OCI-LY7 (cell line): ENCODE results near the gene BBX. TPM values are rescaled to one million over a fixed set of nuclear protein-coding genes. Genes with fewer than 3 reads are reported as not detected.

ENCODE experiments used
- BruUV-seq: library from RNA; stranded (reverse); fragments of 400-500 nt; replicated peaks from 2 replicates; lab custom pipeline; 2021; lab: Mats Ljungman, UMichigan
- CTCF ChIA-PET: fragments of 300-600 bp; sonication (Branson Sonifier 250); formaldehyde crosslinking; loops from one replicate; lab custom pipeline; 2022; ENCODE audit warnings: antibody characterized with exemption; ENCODE audit not compliant: unreplicated experiment; lab: Charles Lee
- POLR2A ChIA-PET: fragments of 300-600 bp; sonication (Branson Sonifier 250); formaldehyde crosslinking; loops from one replicate; lab custom pipeline; 2022; ENCODE audit warnings: antibody characterized with exemption; lab: Charles Lee
- DNase-seq: peaks from one replicate; pipeline ENCODE4 v3.0.0-alpha.2; 2015; ENCODE audit warnings: low spot score
- H2AFZ ChIP-seq: fragments of 200-600 bp; sonication (generic), shearing (Covaris generic); 2 replicates; pipeline ENCODE4 v1.6.1; 2014; ENCODE audit warnings: mild to moderate bottlenecking, antibody characterized with exemption, low read length, moderate library complexity
- H3K27ac ChIP-seq: fragments of 200-600 bp; sonication (generic); 2 replicates; pipeline ENCODE4 v1.5.1; 2014; ENCODE audit warnings: mixed run types, low read depth, mild to moderate bottlenecking, moderate library complexity, low read length, inconsistent platforms; ENCODE audit not compliant: poor library complexity, severe bottlenecking
- H3K36me3 ChIP-seq: fragments of 200-600 bp; sonication (generic); 2 replicates; pipeline ENCODE4 v1.6.1; 2014; ENCODE audit warnings: mild to moderate bottlenecking, antibody characterized with exemption, low read length, moderate library complexity, mixed read lengths; ENCODE audit not compliant: insufficient read depth
- H3K4me1 ChIP-seq: fragments of 200-600 bp; sonication (generic); 2 replicates; pipeline ENCODE4 v1.5.1; 2014; ENCODE audit warnings: mild to moderate bottlenecking, low read length; ENCODE audit not compliant: insufficient read depth, poor library complexity, severe bottlenecking
- H3K4me2 ChIP-seq: fragments of 200-600 bp; sonication (generic); 2 replicates; pipeline ENCODE4 v1.6.1; 2014; ENCODE audit warnings: mild to moderate bottlenecking, low read length
- H3K4me3 ChIP-seq: fragments of 200-600 bp; sonication (generic); 2 replicates; pipeline ENCODE4 v1.5.1; 2014; ENCODE audit warnings: mild to moderate bottlenecking, low read depth, low read length; ENCODE audit not compliant: poor library complexity, severe bottlenecking
- H3K79me2 ChIP-seq: fragments of 200-600 bp; sonication (generic); 2 replicates; pipeline ENCODE4 v1.6.1; 2016; ENCODE audit warnings: low read depth, mild to moderate bottlenecking, low read length, moderate library complexity, mixed read lengths; ENCODE audit not compliant: insufficient read depth
- H3K9me2 ChIP-seq: fragments of 200-600 bp; sonication (generic); 2 replicates; pipeline ENCODE4 v1.6.1; 2016; ENCODE audit warnings: mild to moderate bottlenecking, low read length, mixed read lengths; ENCODE audit not compliant: insufficient read depth
- H3K9me3 ChIP-seq: fragments of 200-600 bp; sonication (generic); 2 replicates; pipeline ENCODE4 v1.6.1; 2014; ENCODE audit warnings: mild to moderate bottlenecking, mixed run types, low read length, mixed read lengths
- H4K20me1 ChIP-seq: fragments of 200-600 bp; sonication (generic); 2 replicates; pipeline ENCODE4 v1.6.1; 2014; ENCODE audit warnings: mild to moderate bottlenecking, antibody characterized with exemption, low read length, moderate library complexity, mixed read lengths; ENCODE audit not compliant: insufficient read depth
- EZH2phosphoT487 ChIP-seq: fragments of 200-600 bp; sonication (generic); IDR thresholded peaks from 2 replicates; pipeline ENCODE4 v1.6.1; 2018; ENCODE audit warnings: low read depth, borderline replicate concordance, mild to moderate bottlenecking, mixed run types, antibody characterized with exemption, low read length, moderate library complexity, mixed read lengths
- intact Hi-C: fragments of 100-400 bp; cut with micrococcal nuclease; formaldehyde crosslinking; loops from one replicate; pipeline ENCODE4 v1.10.0; 2022; ENCODE audit not compliant: unreplicated experiment
- total RNA-seq, 2 experiments: library from RNA; depleted of rRNA in 1 of 2; stranded (reverse); fragments of >200 nt in 1 of 2; shearing (Covaris generic) in 1 of 2; gene quantifications; 2 replicates each; pipeline ENCODE4 v1.2.3, GENCODE V29; 2014 to 2022
- TF ChIP-seq, protein P1 (sequence below): fragments of 200-600 bp; sonication (generic); conservative IDR thresholded peaks from 2 replicates; pipeline ENCODE4 v1.5.1; 2014; ENCODE audit warnings: mild to moderate bottlenecking, antibody characterized with exemption, low read length, moderate library complexity, mixed read lengths

The BBX gene
- total RNA-seq, 2 experiments from 2014 or later: 27.0 to 49.8 TPM

GRCh38 chr3:107740992-107741896 is 218.5 kb downstream of the BBX start:
- intact Hi-C loops: loop anchor here (5.0 to 10.0 kb wide), 3 partner anchors 64 to 504 kb away; no protein-coding TSS in a partner anchor
- Histone ChIP-seq H4K20me1 (peaks cover 3% of the 10 kb centered on the region; the same call in 1 of the 2 replicates), H3K36me3 (no peaks in the 10 kb centered on the region), H3K9me2 (no peaks in the 10 kb centered on the region), H3K79me2 (no peaks in the 10 kb centered on the region), H2AFZ (no peak overlapping the region), H3K4me1 (no peaks in the 10 kb centered on the region), H3K27ac (no peak overlapping the region), H3K4me3 (no peak overlapping the region), H3K9me3 (no peaks in the 10 kb centered on the region), H3K4me2 (no peak overlapping the region)
- CTCF ChIA-PET: no interaction called here
- TF ChIP-seq, protein P1, sequence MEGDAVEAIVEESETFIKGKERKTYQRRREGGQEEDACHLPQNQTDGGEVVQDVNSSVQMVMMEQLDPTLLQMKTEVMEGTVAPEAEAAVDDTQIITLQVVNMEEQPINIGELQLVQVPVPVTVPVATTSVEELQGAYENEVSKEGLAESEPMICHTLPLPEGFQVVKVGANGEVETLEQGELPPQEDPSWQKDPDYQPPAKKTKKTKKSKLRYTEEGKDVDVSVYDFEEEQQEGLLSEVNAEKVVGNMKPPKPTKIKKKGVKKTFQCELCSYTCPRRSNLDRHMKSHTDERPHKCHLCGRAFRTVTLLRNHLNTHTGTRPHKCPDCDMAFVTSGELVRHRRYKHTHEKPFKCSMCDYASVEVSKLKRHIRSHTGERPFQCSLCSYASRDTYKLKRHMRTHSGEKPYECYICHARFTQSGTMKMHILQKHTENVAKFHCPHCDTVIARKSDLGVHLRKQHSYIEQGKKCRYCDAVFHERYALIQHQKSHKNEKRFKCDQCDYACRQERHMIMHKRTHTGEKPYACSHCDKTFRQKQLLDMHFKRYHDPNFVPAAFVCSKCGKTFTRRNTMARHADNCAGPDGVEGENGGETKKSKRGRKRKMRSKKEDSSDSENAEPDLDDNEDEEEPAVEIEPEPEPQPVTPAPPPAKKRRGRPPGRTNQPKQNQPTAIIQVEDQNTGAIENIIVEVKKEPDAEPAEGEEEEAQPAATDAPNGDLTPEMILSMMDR: peak; percentile 79
- no peak for TF ChIP-seq EZH2phosphoT487
- DNase-seq: peak; percentile 35
- POLR2A ChIA-PET: interaction anchor here (0.5 to 0.6 kb wide), 2 partner anchors 10 to 302 kb away, joined by 3 read pairs; no protein-coding TSS in a partner anchor
- BruUV-seq: no TSS peak

- Histone ChIP-seq H3K4me1 (no peaks in the 10 kb centered on the region), H3K9me2 (no peaks in the 10 kb centered on the region), H3K4me2 (no peak overlapping the region), H3K4me3 (no peak overlapping the region), H3K36me3 (no peaks in the 10 kb centered on the region), H3K27ac (no peak overlapping the region), H4K20me1 (peaks cover 3% of the 10 kb centered on the region; the same call in 1 of the 2 replicates), H3K9me3 (no peaks in the 10 kb centered on the region), H2AFZ (no peak overlapping the region), H3K79me2 (no peaks in the 10 kb centered on the region)
- no TSS peak for BruUV-seq
- ChIA-PET CTCF (no interaction called here), POLR2A (interaction anchor here (0.6 kb wide), 1 partner anchor 9 kb away, joined by 3 read pairs; no protein-coding TSS in a partner anchor)
- no peak for TF ChIP-seq EZH2phosphoT487
- TF ChIP-seq, protein P1: no peak
- DNase-seq: no peak
- intact Hi-C loops: loop anchor here (10.0 kb wide), 1 partner anchor 471 kb away; no protein-coding TSS in a partner anchor
Observed at GRCh38 chr3:107745354-107745753, 222.6 kb downstream of the BBX start.
